H1 (cell line): ENCODE results near the gene C14orf119. TPM values are rescaled to one million over a fixed set of nuclear protein-coding genes. Genes with fewer than 3 reads are reported as not detected.

Experiments used
- CTCF ChIA-PET: fragments of 300-600 bp; sonication (Branson Sonifier 250); formaldehyde crosslinking; loops from one replicate; lab custom pipeline; 2021; ENCODE audit not compliant: partially characterized antibody; lab: Charles Lee
- POLR2A ChIA-PET: fragments of 300-600 bp; sonication (Branson Sonifier 250); formaldehyde crosslinking; loops from one replicate; lab custom pipeline; 2021; ENCODE audit warnings: inconsistent platforms; ENCODE audit not compliant: partially characterized antibody; lab: Charles Lee
- DNase-seq, 2 experiments: peaks; one replicate each; pipeline versions ENCODE4 v3.0.0 to v3.0.0-alpha.2; 2010 to 2022; ENCODE audit warnings: low spot score in 2 of 2, low read depth in 1 of 2, mixed read lengths in 1 of 2
- FAIRE-seq: peaks from 2 replicates; lab custom pipeline; 2011; peaks lifted over from hg19 to GRCh38; lab: Jason Lieb, UNC
- H2AFZ ChIP-seq: 2 replicates; pipeline ENCODE4 v1.8.1; 2012; ENCODE audit warnings: low read length, inconsistent platforms
- H2AK5ac ChIP-seq: 2 replicates; pipeline ENCODE4 v1.6.1; 2013; ENCODE audit warnings: low read depth, low read length
- H2BK120ac ChIP-seq: replicated peaks from 2 replicates; pipeline ENCODE3; 2013; ENCODE audit warnings: low read depth, low read length, inconsistent platforms
- H2BK12ac ChIP-seq: 2 replicates; pipeline ENCODE4 v1.6.1; 2013; ENCODE audit warnings: low read depth, low read length
- H2BK15ac ChIP-seq: 2 replicates; pipeline ENCODE4 v1.6.1; 2013; ENCODE audit warnings: low read length
- H2BK20ac ChIP-seq: 2 replicates; pipeline ENCODE4 v1.6.1; 2013; ENCODE audit warnings: low read length
- H2BK5ac ChIP-seq: 2 replicates; pipeline ENCODE4 v1.6.1; 2013; ENCODE audit warnings: low read depth, low read length
- H3K14ac ChIP-seq: 2 replicates; pipeline ENCODE4 v1.6.1; 2013; ENCODE audit warnings: inconsistent platforms; ENCODE audit not compliant: insufficient read length
- H3K18ac ChIP-seq: 2 replicates; pipeline ENCODE4 v1.6.1; 2013; ENCODE audit warnings: low read length; ENCODE audit errors: extremely low read depth
- H3K23ac ChIP-seq: 2 replicates; pipeline ENCODE4 v1.6.1; 2013; ENCODE audit warnings: inconsistent platforms; ENCODE audit not compliant: insufficient read length
- H3K23me2 ChIP-seq: 2 replicates; pipeline ENCODE4 v1.6.1; 2013; ENCODE audit warnings: low read depth, low read length
- H3K27ac ChIP-seq: 2 replicates; pipeline ENCODE4 v1.6.1; 2011; ENCODE audit warnings: low read depth, low read length, inconsistent platforms
- H3K27me3 ChIP-seq, 4 experiments: replicated peaks in 1 of 4; 1 replicate in 1 of 4; 2 replicates in 3 of 4; pipeline versions ENCODE4 v1.6.1 to v1.8.1; 2011 to 2013; ENCODE audit warnings: low read length in 3 of 4, mild to moderate bottlenecking in 3 of 4, inconsistent platforms in 2 of 4, mixed read lengths in 2 of 4, moderate library complexity in 1 of 4; ENCODE audit not compliant: control insufficient read depth in 3 of 4, insufficient read depth in 3 of 4; ENCODE audit errors: extremely low read depth in 1 of 4
- H3K36me3 ChIP-seq, 4 experiments: 2 replicates each; pipeline versions ENCODE4 v1.6.1 to v1.8.1; 2011 to 2013; ENCODE audit warnings: mild to moderate bottlenecking in 4 of 4, low read length in 3 of 4, moderate library complexity in 2 of 4, control low read depth in 1 of 4, inconsistent platforms in 1 of 4; ENCODE audit not compliant: insufficient read depth in 4 of 4, control insufficient read depth in 2 of 4
- H3K4ac ChIP-seq: replicated peaks from 2 replicates; pipeline ENCODE3; 2013; ENCODE audit warnings: low read length, low read depth, mixed read lengths, inconsistent platforms; ENCODE audit not compliant: insufficient read length
- H3K4me1 ChIP-seq, 4 experiments: replicated peaks in 1 of 4; 1 replicate in 1 of 4; 2 replicates in 3 of 4; pipeline versions ENCODE4 v1.6.1 to v1.8.1; 2011 to 2013; ENCODE audit warnings: low read length in 3 of 4, inconsistent platforms in 2 of 4, mixed read lengths in 1 of 4; ENCODE audit not compliant: insufficient read depth in 4 of 4, control insufficient read depth in 3 of 4
- H3K4me2 ChIP-seq, 2 experiments: 2 replicates each; pipeline versions ENCODE4 v1.6.1 to v1.8.1; 2011 to 2013; ENCODE audit warnings: low read depth in 2 of 2, low read length in 2 of 2, control low read depth in 1 of 2, inconsistent platforms in 1 of 2, mild to moderate bottlenecking in 1 of 2; ENCODE audit not compliant: insufficient read depth in 1 of 2
- H3K4me3 ChIP-seq, 4 experiments: fragments of 200-600, 300-600 bp in 1 of 4; sonication (generic), shearing (Covaris generic), sonication (Bioruptor Twin) in 1 of 4; 2 replicates each; pipeline versions ENCODE4 v1.5.1 to v1.8.1; 2011 to 2016; ENCODE audit warnings: low read length in 4 of 4, low read depth in 3 of 4, control low read depth in 2 of 4, inconsistent platforms in 2 of 4, mild to moderate bottlenecking in 2 of 4, mixed read lengths in 1 of 4, moderate library complexity in 1 of 4; ENCODE audit not compliant: insufficient read depth in 2 of 4; ENCODE audit errors: extremely low read depth in 1 of 4
- H3K56ac ChIP-seq: replicated peaks from 2 replicates; pipeline ENCODE3; 2013; ENCODE audit warnings: low read depth, mild to moderate bottlenecking, mixed read lengths, low read length, inconsistent platforms; ENCODE audit not compliant: insufficient read length
- H3K79me1 ChIP-seq: 2 replicates; pipeline ENCODE4 v1.6.1; 2013; ENCODE audit warnings: low read depth, low read length, control low read depth
- H3K79me2 ChIP-seq, 2 experiments: 2 replicates each; pipeline versions ENCODE4 v1.6.1 to v1.8.1; 2012 to 2013; ENCODE audit warnings: low read length in 2 of 2, mild to moderate bottlenecking in 2 of 2, inconsistent platforms in 1 of 2; ENCODE audit not compliant: insufficient read depth in 2 of 2, control insufficient read depth in 1 of 2
- H3K9ac ChIP-seq, 4 experiments: replicated peaks in 1 of 4; 1 replicate in 1 of 4; 2 replicates in 3 of 4; pipeline versions ENCODE4 v1.6.1 to v1.8.1; 2011 to 2013; ENCODE audit warnings: low read depth in 3 of 4, low read length in 3 of 4, control low read depth in 2 of 4, mild to moderate bottlenecking in 2 of 4, moderate library complexity in 2 of 4, inconsistent platforms in 1 of 4; ENCODE audit errors: extremely low read depth in 1 of 4
- H3K9me3 ChIP-seq, 2 experiments: 2 replicates each; pipeline versions ENCODE4 v1.6.1 to v1.8.1; 2012 to 2013; ENCODE audit warnings: mild to moderate bottlenecking in 2 of 2, moderate library complexity in 2 of 2, control low read depth in 1 of 2, inconsistent platforms in 1 of 2, low read depth in 1 of 2, low read length in 1 of 2, mixed read lengths in 1 of 2; ENCODE audit not compliant: insufficient read depth in 2 of 2
- H4K20me1 ChIP-seq, 2 experiments: replicated peaks in 1 of 2; 2 replicates each; pipeline versions ENCODE3 to v1.8.1; 2011 to 2013; ENCODE audit warnings: inconsistent platforms in 2 of 2, low read length in 2 of 2, mild to moderate bottlenecking in 1 of 2; ENCODE audit not compliant: insufficient read depth in 2 of 2, control insufficient read depth in 1 of 2
- H4K5ac ChIP-seq: 2 replicates; pipeline ENCODE4 v1.6.1; 2013; ENCODE audit warnings: low read length, low read depth, mixed read lengths, inconsistent platforms; ENCODE audit not compliant: insufficient read length
- H4K8ac ChIP-seq: 2 replicates; pipeline ENCODE4 v1.8.0; 2013; ENCODE audit warnings: mild to moderate bottlenecking, moderate library complexity, low read length, inconsistent platforms; ENCODE audit not compliant: insufficient read depth; ENCODE audit errors: extremely low read depth
- H4K91ac ChIP-seq: replicated peaks from 2 replicates; pipeline ENCODE3; 2013; ENCODE audit warnings: low read length, mixed read lengths, inconsistent platforms; ENCODE audit not compliant: insufficient read length
- ATF2 ChIP-seq: IDR thresholded peaks from 2 replicates; pipeline ENCODE4 v1.6.1; 2012; ENCODE audit warnings: low read length, inconsistent platforms
- POLR2A ChIP-seq, 2 experiments: IDR thresholded peaks; 1 replicate in 1 of 2; 2 replicates in 1 of 2; pipeline ENCODE4 v1.6.1; 2011; ENCODE audit warnings: low read depth in 2 of 2, low read length in 2 of 2, mild to moderate bottlenecking in 2 of 2; ENCODE audit errors: control extremely low read depth in 1 of 2
- RFX5 ChIP-seq: IDR thresholded peaks from 2 replicates; pipeline ENCODE4 v1.6.1; 2011; ENCODE audit warnings: low read depth, low read length, improper control_type of control experiment, borderline replicate concordance
- WGBS, 2 experiments: shearing (Covaris generic) in 1 of 2; methylation state at CpG; one replicate each; pipeline versions ENCODE4 v1.1.6 to v1.1.7; 2013 to 2015; ENCODE audit warnings: low lambda C conversion rate in 2 of 2, mixed read lengths in 2 of 2, inconsistent platforms in 1 of 2, low coverage in 1 of 2, missing lambda C conversion rate in 1 of 2; ENCODE audit not compliant: insufficient replicate concordance in 2 of 2, insufficient coverage in 1 of 2, insufficient read length in 1 of 2; ENCODE audit errors: extremely low coverage in 1 of 2, missing lambda C conversion rate in 1 of 2; 5-methylcytosine and 5-hydroxymethylcytosine counted together
- polyA plus RNA-seq, 7 experiments: library from polyadenylated mRNA; depleted of rRNA in 3 of 7; stranded (reverse) in 5 of 7; unstranded in 2 of 7; fragments of >200 nt in 5 of 7; fragments of 200-250 nt in 2 of 7; gene quantifications; 1 replicate in 5 of 7; 2 replicates in 1 of 7; 4 replicates in 1 of 7; pipeline versions ENCODE4 v1.2.1 to v1.2.3, GENCODE V29; 2011 to 2013; ENCODE audit warnings: missing spikeins in 2 of 7, mixed read lengths in 2 of 7
- total RNA-seq: library from RNA; stranded (reverse); fragmentation: NEBNext Ultra II Directional; extraction: Animal tissue kit (Norgen Biotek cat#: 25700); gene quantifications from 2 replicates; pipeline ENCODE4 v1.2.1, GENCODE V29; 2021

The C14orf119 gene
- total and polyA plus RNA-seq, 2 of the 8 experiments (the other 6 are each of a cell fraction or from before 2014, with no cell fraction given), result 78.1 to 94.0 TPM

GRCh38 chr14:23066368-23066767 lies 28.9 kb upstream of the C14orf119 start:
- ChIA-PET CTCF (interaction anchor here (0.7 to 2.9 kb wide), 5 partner anchors 11 to 117 kb away, joined by 3 to 18 read pairs (median 4); no protein-coding TSS in a partner anchor), POLR2A (interaction anchor here (1.0 to 3.3 kb wide), 4 partner anchors 9 to 146 kb away, joined by 3 to 7 read pairs (median 6); partner anchors contain the start of gene CDH24)
- H2BK12ac ChIP-seq, result no peak overlapping the region
- H3K27ac ChIP-seq, result peak overlapping the region; percentile 45; the same call in 1 of the 2 replicates
- peaks cover 21 to 24% of the 10 kb centered on the region in 2 experiments for H4K20me1 ChIP-seq
- H2AFZ ChIP-seq, result no peak overlapping the region
- DNase-seq, result no peak
- H3K9me3 ChIP-seq, result no peaks in the 10 kb centered on the region
- no peak overlapping the region for H2BK15ac ChIP-seq
- no peak overlapping the region for H3K4me3 ChIP-seq
- H3K4ac ChIP-seq, result no peak overlapping the region
- TF ChIP-seq RFX5 (no peak), ATF2 (no peak), POLR2A (IDR thresholded peaks at IDR 0.05; ENCODE audit: control extremely low read depth in 1 of 2, low read depth in 2 of 2, low read length in 2 of 2) (peak in 1 of 2 experiments; percentile 47; a peak in 1 of 3 replicates)
- WGBS, 2 experiments, result 95% methylated on average over 3 of the region's 3 CpGs; no CpG with 5 or more reads in 1 of the 2 experiments
- no peak overlapping the region for H2AK5ac ChIP-seq
- H4K5ac ChIP-seq, result no peak overlapping the region
- peaks cover 2 to 18% (median 7%) of the 10 kb centered on the region in 4 experiments; a peak in 6 of 7 replicates for H3K4me1 ChIP-seq
- H3K36me3 ChIP-seq, result peaks cover 55 to 75% (median 65%) of the 10 kb centered on the region in 4 experiments
- no peak overlapping the region for H3K23ac ChIP-seq
- H2BK120ac ChIP-seq, result no peak overlapping the region
- H3K14ac ChIP-seq, result no peak overlapping the region
- H3K79me2 ChIP-seq, result peaks cover 23 to 49% of the 10 kb centered on the region in 2 experiments
- no peaks in the 10 kb centered on the region for H3K27me3 ChIP-seq
- H3K18ac ChIP-seq, result no peak overlapping the region
- no peak overlapping the region for H3K9ac ChIP-seq
- H3K23me2 ChIP-seq, result peaks cover 10% of the 10 kb centered on the region
- no peak overlapping the region for H3K56ac ChIP-seq
- H2BK5ac ChIP-seq, result no peak overlapping the region
- H2BK20ac ChIP-seq, result no peak overlapping the region
- H4K91ac ChIP-seq, result no peak overlapping the region
- no peak overlapping the region for H3K4me2 ChIP-seq
- peaks cover 7% of the 10 kb centered on the region for H3K79me1 ChIP-seq
- no peak for FAIRE-seq
- no peak overlapping the region for H4K8ac ChIP-seq
